GOT3 (cell line): ENCODE data around the gene PIGB.
"Not testable (repeated sequence)": the region's sequence is repeated elsewhere in the genome, so short reads cannot be mapped to it uniquely, and the experiment has no call there.

Source experiments
- DNase-seq: peaks from one replicate; lab custom pipeline; 2025; ENCODE audit warnings: mixed read lengths; lab: John Stamatoyannopoulos, UW

Gene PIGB

DNA sequence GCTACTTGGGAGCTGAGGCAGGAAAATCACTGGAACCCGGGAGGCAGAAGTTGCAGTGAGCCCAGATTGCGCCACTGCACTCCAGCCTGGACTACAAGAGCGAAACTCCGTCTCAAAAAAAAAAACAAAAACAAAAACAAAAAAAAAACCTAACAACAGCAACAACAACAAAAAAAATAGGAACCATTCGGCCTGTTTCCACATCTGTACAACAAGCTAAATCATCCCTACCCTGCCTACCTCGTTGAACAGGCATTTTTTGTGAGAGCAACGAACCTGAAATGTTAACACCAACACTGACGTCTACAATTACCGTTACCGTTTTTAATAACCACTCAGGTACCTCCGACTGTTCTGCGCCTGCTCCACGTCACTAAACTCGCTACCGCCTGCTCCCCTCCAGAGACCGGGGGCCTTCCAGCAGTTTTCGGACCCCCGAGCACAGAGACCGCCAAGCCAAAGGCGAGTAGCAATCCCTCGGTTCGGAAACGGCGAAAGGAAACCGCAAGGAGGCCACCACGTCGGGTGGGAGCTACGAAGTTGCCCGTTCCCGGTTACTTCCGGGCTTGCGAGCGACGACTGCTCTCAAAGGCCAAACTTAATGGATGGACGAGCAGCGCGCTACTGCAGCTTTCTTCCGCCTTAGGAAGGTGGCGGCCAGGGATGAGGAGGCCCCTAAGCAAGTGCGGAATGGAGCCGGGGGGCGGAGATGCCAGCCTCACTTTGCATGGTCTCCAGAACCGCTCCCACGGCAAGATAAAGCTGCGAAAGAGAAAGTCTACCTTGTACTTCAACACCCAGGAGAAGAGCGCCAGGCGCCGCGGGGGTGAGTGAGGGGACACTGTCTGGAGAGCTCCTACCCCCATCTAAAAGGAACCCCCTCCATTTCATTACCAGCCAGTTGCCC is at the start of gene PIGB, which contains the start of gene PIGBOS1:
Gene PIGB, plus strand, starts transcription at position 635 of the 907 bp plus-strand sequence. Its CDS starts 29 bp downstream, at position 664.
Gene PIGBOS1, minus strand, starts transcription at position 536 of the 907 bp plus-strand sequence. CDS start 1,331 bp downstream, outside the sequence.
- peak; percentile 40 for DNase-seq

GRCh38 chr15:55270291-55270690 is 48.7 kb upstream of the PIGB start:
- DNase-seq: no peak

DNA sequence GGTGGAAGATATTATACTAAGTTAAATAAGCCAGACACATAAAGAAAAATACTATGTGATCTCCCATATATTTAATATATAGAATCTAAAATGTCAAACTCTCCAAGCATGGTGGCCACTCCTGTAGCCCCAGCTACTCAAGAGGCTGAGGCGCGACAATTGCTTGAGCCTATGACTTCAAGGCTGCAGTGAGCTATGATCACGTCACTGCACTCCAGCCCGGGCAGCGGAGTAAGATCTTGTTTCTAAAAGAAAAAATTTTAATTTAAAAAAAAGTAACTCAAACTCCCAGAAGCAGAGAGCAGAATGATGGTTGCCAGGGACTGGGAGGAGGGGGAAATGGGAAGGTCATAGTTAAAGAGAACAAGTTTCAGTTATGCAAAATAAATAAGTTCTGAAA is 42.7 kb upstream of the PIGB start:
- no peak for DNase-seq

- DNase-seq: no peak
Observed at GRCh38 chr15:55277116-55277564, 41.9 kb upstream of the PIGB start.

DNA sequence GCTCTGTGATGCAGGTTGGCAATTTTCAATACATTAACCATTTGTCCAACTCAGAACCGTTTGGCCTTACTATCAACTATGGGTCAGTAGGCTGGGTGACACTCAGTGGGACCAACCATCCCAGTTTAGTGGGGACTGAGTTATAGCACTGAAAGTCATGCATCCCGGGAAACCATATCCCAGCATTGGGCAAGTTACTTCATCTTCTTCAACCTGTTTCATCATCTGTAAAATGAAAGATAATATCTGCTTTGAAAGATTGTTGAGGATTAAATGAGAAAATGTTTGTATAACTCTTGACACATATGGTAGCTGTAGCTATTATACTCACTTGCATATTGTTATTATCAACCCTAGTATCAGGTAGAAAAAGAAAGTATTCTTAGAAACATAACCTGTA is 41.3 kb upstream of the PIGB start:
- DNase-seq: no peak

- DNase-seq: no peak
Observed at GRCh38 chr15:55279100-55279745, 39.8 kb upstream of the PIGB start.

DNA sequence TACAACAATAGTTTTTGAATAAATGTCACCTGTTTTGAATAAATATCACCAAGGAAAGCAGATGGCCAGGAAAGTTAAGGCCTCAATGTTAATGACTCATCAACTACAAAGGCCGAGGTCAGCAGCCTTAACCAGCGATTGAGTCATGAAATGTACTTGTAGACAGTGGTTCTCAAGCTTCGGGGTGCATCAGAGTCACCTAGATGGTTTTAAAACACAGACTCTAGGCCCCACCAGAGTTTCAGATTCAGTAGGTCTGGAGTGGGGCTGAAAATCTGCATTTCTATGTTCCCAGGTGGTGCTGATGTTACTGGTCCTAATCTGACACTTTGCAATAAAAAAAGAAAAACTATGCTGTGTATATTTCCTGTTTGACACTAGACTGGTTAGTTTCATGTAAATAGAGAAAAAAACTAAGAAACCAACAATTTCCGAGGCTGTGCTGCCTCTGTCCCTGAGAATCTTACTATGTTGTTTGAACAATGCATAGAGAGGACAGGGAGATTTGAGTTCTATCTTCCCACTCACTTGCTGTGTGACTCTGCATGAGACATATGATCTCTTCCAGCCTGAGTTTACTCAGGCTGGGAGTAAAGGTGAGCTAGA is 39.2 kb upstream of the PIGB start:
- no peak for DNase-seq

- DNase-seq: not testable (repeated sequence)
Observed at GRCh38 chr15:55280589-55280988, 38.4 kb upstream of the PIGB start.

GRCh38 chr15:55281517-55282228 is 37.3 kb upstream of the PIGB start:
- no peak for DNase-seq

GRCh38 chr15:55282284-55282833 is 36.7 kb upstream of the PIGB start:
- DNase-seq: no peak

- DNase-seq: no peak
Observed at GRCh38 chr15:55283379-55284147, 35.5 kb upstream of the PIGB start.

DNA sequence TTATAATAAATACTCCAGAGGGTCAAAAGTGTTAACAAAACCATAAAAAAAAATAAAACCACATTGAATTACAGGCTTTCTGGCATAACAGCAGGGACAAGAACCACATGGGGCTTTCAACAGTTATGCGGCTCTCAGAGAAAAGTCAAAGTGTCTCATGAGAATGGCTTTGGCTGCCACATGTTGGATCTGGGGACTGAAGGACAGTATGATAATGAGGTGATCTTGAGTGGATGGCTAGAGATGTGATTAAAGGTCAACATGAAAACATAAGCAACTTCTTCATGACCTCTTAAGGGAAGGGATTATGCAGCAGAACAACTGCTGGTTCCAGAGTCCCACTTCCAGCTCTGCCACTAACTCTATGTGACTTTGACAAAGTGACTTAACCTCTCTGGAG is 34.6 kb upstream of the PIGB start:
- DNase-seq: no peak

GRCh38 chr15:55286442-55287189 is 32.4 kb upstream of the PIGB start:
- not testable (repeated sequence) for DNase-seq

- DNase-seq: no peak
Observed at GRCh38 chr15:55288006-55288717, 30.9 kb upstream of the PIGB start.

- no peak for DNase-seq
Observed at GRCh38 chr15:55289011-55289745, 29.8 kb upstream of the PIGB start.

DNA sequence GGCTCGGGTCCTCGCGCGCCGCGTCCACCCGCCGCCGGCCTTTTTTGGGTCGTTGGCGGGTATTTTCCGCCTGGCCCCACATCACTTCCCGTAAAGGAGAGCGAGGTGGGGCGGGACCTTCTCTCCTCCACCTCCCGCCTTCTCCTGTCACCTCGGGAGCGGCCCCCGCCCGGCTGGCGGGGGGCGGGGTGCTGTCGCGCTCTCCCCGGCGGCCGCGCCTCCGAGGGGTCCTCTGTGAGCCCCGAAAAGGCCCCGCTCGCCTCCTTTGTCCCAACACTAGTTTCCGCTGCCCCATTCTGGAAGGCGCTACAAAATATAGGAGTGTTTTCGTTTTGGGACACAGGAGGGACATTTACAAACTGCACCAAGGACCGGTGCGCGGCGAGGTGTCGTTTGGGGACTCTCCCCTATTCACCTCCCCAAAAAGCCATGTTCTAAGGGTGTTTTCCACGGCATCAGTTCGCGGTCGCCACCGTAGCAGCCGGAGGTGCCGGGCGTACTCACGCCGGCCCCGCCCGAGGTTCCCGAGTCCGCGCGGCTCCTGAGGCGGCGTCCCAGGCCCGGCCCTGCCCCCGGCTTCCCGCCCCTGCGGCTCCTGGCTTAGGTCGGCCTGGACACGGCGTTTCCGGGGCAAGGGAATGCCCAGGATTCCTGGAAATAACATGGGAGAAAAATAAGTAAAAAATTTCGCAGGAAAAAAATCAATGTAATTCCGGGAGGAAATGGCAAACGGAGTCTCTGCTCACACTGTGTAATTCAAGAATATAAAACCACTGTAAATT is 29.1 kb upstream of the PIGB start, which contains the start of gene RAB27A:
Gene RAB27A, minus strand, starts transcription at position 68 of the 782 bp plus-strand sequence. CDS start 54,879 bp downstream, outside the sequence.
- DNase-seq: peak; percentile 42

DNA sequence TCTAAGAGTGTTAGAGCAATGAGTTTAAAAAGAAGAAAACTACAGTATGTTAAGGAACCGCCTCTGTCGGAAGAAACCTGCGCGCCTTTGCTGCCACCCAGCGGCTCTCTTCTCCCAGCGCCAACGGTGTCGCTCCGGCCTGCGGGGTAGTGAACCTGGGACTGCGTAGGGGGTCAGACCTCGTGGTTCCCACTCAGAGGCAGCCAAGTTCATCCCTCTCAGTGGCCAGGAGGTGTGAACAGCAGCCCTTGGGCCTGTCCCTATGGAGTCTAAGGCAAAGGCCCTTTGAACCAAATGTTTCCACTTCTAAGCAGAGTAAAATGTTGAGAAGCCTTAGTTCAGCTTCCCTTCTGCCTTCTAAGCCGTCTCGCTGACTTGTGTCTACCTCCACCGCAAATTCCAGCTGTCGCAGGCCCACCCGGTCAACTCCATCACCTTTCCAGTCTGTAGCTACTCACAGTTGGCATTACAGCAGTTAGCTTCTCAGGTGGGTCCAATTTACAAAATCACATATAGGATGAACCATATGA is 28.4 kb upstream of the PIGB start:
- peak; percentile 42 for DNase-seq
